ENCODE measurements around the gene PGF.

The PGF gene

GRCh38 chr14:74978416-74978947, 23.1 kb upstream of the PGF start:
- DNase-seq (ENCODE audit: low read depth): no peak

- no peak for DNase-seq (ENCODE audit: low read depth)
Measured at GRCh38 chr14:74977901-74978385, 22.5 kb upstream of the PGF start.

- no peak for DNase-seq (ENCODE audit: low read depth)
Measured at GRCh38 chr14:74977164-74977900, 21.9 kb upstream of the PGF start.

- no peak for DNase-seq (ENCODE audit: low read depth)
Measured at GRCh38 chr14:74976264-74977113, 21.1 kb upstream of the PGF start.

DNA sequence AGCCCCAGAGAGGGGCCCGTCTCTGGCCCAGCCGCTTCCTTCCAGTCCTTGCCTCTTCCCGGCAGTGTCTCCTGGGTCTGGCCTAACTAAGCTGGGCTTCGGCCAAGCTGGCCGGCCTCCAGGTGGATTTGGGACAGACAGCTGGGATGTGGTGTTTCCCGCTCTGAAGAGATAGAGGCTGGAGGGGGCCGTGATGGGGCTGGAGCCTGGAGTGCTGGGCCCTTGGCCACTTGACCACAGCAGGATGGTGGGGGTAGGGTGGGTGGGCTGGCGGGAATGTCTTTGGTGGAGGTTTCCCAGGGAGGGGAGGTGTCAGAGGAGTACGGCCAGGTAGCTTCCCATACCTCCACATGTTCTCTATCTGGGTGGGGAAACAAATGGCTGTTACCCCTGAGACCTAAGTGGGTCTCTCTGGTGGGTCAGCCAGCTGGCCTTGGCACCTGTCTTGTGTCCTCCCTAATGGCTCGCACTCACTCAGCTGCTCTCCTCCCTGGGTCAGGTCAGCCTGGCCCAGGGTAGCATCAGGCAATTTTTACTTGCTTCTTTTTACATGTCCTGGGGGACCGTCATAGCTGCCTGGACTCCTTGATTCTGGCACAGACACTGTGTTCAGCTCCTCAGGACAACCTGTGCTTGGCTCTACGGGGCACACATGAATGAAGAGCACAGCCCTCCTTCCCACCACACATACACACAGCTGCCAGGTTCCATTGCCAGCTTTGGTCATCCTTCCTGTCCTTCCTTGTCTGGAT, 19.8 kb upstream of the PGF start:
- no peak for DNase-seq (ENCODE audit: low read depth)

GRCh38 chr14:74974364-74975058, 19.1 kb upstream of the PGF start:
- no peak for DNase-seq (ENCODE audit: low read depth)

DNA sequence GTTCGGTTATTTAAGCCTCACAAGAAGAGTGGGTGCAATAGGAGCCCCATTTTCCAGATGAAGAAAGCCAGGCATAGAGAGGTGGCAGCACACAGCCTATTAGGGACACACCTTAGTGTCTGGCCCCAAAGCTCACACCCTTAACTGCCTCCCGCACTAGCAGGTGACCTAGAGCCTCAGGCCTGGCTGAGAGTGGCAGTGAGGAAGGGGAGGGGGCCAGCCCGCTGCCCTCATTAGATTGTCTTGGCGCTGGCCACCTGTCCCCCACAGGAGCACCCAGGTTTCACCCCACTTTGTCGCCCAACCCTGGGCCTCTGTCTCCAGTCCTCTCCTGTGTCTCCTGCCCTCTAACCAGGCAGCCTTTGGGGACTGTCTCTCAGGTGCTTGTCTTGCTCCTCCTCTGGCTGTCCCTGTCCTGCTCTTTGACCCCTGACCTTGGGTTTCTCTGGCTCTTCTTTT, 18.5 kb upstream of the PGF start:
- DNase-seq (ENCODE audit: low read depth): no peak

GRCh38 chr14:74973003-74973653, 17.7 kb upstream of the PGF start:
- DNase-seq (ENCODE audit: low read depth): no peak

DNA sequence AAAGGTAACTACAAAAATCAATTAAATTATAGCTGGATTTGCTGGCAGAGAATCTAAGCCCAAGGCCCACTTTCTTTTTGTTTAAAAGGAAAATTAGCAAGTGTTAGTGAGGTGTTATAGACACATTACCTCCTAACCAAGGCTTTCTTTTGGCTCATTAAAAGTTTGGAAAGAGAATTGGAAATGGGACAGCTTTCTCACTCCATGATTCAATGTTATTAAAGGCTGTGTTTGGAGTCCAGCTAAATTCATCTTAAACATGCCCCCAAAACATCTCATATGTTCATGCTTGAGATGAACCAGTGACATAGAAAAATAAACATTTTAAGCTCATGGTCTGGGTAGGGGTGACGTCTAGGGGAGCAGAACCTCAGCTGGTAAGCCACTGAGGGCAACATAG, 13.4 kb upstream of the PGF start:
- no peak for DNase-seq (ENCODE audit: low read depth)

DNA sequence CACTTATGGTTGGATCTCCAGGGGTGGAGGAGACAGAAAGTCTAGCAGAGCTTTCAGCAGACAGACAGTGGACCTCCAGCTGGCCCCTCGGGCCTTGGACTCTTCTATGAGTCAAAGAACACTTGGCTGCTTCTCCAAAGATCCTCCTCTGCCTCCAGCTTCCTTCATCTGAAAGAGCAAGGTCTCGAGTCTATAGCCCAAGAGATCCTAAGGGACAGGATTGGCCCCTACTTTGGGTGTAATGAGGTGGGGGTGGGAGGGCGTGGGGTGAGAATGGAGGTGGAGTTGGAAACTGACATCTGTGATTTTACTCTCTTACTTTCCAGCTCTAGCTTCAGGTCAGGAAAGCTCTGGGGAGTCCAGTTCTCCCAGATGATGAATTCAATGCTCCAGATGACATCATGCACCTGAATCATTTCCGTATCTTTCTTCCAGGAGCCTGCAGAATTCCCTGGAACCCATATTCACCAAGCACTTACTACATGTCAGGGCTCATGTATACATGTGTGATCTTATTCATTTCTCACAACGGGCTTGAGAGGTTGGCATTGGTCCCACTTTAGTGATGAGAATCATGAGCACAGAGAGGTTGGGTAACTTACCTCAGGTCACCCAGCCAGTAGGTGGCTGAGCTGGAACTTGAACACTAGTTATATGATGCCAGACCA, 10.2 kb upstream of the PGF start:
- DNase-seq (ENCODE audit: low read depth): no peak

- no peak for DNase-seq (ENCODE audit: low read depth)
Measured at GRCh38 chr14:74964787-74965485, 9.5 kb upstream of the PGF start.

DNA sequence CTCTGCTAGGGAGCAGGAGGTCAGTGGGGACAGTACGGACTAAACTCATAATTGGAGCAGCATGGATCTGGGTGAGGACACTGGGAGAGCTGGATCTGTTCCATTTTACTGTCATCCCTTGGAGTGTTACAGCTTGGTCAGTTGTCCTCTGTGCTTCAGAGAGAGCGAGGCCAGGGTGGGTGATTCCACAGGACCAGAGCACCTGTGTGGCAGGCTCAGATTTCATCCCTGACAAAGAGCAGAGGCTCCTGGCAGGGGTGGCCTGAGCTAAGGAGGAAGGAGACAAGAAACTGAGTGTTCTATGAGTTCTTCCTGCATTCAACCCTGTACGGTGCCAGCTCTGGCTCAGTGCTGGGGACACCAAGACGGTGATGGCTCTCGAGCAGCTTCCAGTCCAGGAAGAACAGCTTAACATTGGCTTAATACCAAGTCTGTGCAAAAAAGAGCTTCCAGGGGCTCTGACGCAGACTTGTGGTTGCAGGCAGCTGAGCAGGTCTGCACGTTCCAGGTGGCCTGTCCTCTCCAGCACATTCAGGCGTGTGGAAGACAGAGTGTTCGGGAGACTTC, 8.4 kb upstream of the PGF start:
- no peak for DNase-seq (ENCODE audit: low read depth)

GRCh38 chr14:74963178-74963704, 7.8 kb upstream of the PGF start:
- DNase-seq (ENCODE audit: low read depth): no peak

DNA sequence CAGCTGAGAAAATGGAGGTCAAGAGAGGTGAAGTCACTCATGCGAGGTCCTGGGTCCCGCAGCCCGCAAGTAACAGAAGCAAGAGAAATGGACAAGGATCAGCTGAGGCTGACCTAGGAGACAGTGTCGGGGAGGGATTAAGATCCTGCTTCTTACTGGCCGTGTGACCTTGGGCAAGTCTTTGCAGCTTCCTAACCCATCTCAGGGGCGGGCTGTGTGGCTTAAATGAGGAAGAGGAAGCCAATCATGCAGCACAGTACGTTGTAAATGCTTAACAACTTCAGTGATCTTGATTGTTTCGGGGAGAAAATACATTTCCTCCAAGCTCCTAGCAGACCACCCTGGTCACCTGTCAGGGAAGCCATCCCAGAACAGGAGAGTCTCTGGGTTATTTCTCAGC, 7.1 kb upstream of the PGF start:
- no peak for DNase-seq (ENCODE audit: low read depth)

DNA sequence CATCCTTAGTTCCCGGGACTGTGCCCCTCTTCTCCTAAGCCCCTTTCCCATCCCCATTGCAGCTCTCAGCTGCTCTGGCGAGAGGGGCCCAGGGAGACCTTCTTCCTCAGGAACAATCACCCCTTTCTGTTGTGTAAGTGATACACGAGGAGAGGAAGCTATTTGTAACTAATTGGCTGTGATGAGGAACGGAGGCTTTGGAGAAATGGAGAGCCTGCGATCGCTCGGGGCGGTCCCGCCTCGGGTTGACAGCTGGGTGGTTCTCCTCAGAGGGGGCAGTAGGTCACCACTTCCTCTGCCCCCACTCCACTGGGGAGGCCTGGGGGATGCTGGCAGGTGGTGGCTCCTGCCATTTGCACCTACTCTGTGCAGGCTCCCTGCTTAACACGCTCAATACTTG, 6.6 kb upstream of the PGF start:
- no peak for DNase-seq (ENCODE audit: low read depth)

DNA sequence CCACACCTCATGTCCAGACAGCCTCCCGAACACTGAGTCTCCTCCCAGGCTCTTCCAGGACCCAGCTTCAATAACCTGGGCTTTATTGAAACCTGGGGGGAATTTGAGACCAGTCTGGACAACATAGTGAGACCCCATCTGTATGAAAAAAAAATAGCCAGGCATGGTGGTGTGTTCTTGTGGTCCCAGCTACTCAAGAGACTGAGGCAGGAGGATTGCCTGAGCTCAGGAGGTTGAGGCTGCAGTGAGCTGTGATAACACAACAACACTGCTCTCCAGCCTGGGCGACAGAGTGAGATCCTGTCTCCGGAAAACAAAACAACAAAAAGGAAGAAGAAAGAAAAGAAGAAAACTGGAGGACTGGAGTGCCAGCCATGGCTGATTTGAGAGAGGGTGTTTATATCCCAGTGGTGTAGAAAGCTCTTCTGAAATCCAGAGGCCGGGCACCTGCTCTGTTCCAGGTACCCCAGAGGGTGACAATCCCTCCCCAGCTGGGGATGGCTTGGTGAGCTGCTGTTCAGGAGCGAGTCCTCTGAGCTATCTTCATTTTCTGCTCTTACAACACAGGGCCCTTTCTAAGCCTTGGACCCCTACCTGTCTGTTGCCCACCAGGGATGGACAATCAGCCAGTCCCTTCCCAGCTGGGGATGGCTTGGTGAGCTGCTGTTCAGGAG, 6.0 kb upstream of the PGF start:
- no peak for DNase-seq (ENCODE audit: low read depth)

DNA sequence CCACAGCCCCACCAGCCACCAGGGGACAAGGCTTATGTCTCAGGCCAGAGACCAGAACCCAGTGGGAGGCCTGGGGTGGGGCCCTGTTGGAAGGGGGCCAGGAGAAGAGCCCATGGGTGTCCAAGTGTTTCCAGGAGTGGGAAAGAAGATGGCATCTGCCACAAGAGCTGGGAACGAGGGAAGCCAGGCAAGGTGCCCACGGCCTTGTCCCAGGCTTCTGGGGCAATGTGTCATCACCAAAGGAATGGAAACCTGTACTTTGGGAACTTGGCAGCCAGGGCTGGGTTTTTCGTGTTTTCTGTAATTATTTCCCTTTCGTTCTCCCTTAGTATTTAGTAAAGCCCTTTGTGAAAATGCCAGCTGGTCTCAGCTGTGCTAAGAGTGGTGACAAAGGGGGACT, 5.3 kb upstream of the PGF start:
- no peak for DNase-seq (ENCODE audit: low read depth)

- no peak for DNase-seq (ENCODE audit: low read depth)
Measured at GRCh38 chr14:74959596-74960180, 4.3 kb upstream of the PGF start.

Measured in fibroblast of the conjunctiva (primary cell).